ENCODE results near the gene PFDN6.
A peak's percentile ranks its signal among the peaks of the same experiment; 100 is the strongest.
"Not testable (repeated sequence)": the region's sequence is repeated elsewhere in the genome, so short reads cannot be mapped to it uniquely, and the experiment has no call there.

PFDN6 gene
- total RNA-seq = 9.7 to 26.3 reads per million in 2 donors

DNA sequence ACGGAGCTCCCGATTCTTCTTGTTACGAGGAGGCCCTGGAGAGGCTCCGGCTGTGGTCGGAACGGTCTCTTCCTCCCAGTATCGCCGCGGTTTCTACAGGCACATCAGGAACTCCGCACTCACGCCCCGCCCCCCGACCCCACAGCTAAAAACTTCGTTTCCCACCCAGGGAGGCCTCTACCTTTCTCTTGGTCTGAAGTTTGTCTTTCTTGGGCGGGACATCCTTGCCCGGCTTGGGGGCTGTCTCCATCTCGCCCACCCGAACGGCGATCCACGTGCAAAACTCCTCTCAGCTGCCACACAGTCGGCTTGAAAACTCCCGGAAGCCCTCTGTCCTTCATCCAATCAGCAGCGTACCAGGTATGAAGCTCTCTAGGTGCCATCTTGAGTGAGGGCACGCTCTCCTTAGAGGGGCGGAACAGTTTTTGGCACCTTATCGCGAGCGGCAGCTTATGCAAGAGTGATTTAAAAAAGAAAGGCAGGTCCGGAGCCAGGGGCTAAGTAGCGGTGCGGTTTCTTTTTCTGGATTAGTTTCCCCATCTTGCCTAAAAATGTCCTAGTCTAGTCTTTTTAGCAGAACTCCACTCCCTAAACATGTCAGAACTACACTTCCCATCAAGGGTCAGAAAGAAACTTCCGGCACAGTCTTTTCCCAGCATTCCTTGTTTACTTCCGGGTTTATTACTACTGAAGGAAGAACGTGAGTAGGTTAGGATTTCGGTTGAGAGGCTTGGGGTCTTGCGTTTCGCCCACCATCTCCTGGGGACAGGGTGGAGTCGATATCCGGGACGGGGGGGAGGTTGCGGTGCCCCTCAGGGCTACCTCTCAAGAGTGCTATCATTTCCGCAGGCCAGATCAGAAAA is at the start of gene PFDN6, which contains the start of gene WDR46:
Gene PFDN6, plus strand, starts transcription at position 681 of the 863 bp plus-strand sequence. CDS start 256 bp downstream, outside the sequence.
Gene WDR46, minus strand, starts transcription at position 319 of the 863 bp plus-strand sequence. Its CDS starts 69 bp downstream, at position 250.
- peak; percentile 65 for DNase-seq

DNA sequence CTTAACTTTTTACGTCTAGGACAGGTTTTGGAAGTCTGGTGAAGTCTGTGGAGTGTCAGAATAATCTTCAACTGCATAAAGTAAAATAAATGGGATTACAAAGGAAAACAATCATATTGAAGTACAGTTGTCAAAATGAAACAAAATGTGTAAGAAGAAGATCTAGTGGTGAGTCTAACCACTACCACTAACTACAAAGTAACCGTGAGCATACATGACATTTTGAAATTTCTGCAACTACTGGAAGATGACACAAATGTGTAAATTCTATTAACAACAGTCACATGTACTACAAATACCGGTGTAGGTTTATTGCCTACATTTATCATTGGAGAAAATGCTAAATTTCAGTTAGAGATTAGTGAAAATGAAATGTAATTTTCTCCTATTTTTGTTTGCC is 47.4 kb upstream of the PFDN6 start:
- DNase-seq = no peak

DNA sequence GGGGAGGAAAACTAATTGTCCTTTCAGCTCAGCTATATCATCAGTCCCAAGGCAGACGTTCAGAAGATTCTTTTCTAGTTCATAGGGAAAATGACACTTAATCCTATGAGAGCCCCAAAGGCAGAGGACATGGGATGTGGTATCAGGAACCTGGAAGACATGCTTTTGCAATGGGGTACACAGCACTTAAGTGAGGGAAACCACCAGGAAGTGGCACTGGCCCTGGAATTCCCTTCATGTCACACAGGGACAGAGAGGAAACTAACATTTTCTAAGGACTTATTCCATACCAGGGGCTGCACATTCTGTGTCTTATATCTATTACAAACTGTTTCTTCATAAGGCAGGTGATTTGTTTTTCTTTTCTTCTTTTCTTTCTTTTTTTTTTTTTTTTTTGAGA is 45.9 kb upstream of the PFDN6 start:
- DNase-seq = no peak

DNA sequence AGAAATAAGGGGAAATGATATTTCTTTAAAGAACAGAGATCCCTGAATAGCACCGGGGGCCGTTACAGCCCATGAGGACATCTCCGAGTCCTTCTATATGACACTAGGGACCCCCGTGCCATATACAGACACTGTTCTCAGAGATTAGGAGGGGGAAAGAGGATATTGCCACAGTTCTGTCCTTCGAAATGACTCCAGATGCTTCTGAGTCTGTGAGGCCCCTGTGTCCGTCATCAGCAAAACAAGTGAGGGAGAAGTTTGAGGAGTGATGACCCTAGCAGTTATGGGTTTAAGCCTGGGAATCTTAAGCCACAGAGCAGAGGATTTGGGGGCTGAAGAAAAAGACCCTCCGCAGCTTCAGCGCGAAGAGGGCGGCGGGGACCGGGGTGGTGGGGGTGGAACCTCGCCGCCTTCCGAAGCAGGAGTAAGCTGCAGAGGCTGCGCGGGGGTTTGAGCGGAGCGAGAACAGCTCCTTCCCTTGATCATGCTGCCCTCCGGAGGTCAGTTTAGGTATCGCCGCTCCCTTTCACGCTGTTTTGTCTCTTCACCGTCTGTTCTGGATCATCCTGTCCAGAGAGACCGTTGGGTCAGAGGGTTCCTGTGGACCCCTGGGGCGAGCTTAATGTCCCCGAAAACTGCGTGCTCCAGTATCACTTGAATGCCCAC is 41.3 kb upstream of the PFDN6 start:
- peak; percentile 88 for DNase-seq

DNA sequence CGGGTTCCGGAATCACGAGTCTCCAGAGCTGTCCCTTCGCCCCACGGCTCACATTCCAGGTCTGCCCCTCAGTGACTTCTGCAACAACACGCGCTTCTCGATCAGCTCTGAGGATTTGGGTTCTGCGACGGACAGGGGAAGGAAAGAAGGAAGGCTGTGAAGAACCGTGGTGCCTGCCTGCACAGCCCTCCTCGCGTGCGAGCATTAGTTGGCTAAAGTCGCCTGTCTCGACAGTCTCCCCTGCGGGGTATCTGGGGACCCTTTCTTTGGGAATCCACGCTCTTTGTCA is 40.8 kb upstream of the PFDN6 start:
- no peak for DNase-seq

DNA sequence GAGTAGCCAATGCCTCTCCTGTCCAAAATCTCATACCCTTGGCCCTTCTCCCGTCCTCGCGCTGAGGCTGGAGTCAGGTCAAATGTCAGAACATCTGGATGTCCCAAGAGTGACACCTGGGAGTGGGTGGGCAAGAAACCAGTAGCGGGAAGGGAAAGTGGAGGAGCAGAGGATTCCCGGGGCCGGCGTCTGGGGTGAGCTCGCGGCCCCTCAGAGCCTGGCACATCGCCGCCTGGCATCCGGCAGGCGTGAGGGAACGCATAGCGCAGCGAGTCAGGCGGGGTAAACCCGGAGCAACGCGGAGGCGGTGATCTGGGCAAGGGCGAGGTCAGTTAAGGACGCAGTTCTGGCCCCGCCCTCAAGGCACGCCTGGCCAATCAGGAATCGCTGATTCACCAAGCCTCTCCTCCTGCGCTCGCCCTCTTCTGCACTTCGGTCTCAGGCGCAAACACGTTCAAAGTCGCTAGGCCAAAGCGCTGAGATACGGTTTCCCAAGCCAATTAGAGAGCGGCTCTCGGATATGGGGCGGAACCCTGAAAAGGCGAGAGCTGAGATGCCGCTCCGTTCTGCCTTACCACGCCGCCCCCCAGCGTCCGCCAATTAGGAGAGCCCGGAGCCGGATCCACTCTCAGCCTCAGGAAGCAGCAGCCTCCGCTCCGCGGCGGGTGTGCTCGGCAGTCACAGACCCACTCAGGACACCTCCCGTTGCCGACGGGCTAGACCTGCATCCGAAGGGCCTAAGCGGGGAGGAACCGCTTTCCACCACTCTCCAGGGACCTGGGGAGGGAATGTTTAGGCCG is 40.3 kb upstream of the PFDN6 start:
- peak; percentile 87 for DNase-seq

DNA sequence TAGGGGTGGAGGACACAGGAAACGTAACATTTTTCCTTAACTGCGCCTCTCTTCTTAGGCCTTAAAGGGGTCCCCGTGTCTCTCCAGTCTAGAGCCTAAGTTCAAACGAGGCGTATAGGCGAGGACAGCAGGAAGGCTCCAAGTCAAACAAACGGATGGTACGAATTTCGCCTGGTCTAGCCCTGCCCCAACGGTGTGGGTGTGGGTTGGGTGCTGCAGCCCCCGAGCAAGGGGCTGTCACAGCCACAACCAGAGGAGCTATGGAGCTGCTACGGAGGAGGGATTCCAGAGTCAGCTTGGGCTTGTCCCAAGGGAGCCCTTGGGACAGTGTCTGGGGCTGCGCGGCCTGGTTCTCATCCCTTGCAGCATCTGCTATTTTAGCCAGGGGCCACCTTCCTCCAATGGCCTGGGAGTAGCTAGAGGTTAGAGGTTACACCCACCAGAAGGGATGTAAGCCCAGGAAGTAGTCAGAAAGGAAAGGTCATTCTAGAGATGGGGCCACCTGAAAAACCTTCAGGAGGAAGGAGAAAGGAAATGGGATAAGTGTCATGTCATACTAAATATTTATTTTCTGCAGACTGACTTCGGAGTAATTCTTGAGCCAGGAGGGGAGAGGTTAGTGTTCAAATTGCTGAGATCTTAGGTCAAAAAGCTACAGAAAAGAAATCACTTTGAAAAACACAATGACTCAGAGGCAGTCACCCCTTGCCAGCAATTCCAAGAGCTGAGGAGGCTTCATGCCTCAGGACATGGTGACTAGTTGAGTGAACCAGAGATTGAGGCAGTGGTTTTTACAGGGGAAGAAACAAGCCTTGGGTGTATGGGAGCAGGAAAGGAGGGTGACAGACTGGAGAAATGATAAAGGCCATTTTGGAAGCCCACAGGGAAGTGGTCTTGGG is 39.4 kb upstream of the PFDN6 start:
- no peak for DNase-seq

DNA sequence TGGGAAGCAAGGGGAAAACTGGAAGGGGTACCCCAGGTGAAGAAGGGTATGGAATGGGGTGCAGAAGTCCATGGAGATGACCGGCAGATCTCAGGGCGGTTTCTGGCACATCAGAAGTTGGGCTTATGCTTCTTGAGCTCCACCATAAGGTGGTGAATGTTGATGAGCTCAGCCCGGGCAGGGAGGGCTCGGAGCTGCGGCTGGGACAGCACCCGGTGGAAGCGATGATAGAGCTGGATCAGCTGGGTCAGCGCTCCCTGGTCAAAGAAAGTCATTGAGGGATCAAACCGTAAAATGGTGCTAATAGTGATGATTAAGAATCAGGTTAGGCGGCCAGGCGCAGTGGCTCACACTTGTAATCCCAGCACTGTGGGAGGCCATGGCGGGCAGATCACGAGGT is 38.7 kb upstream of the PFDN6 start:
- DNase-seq = no peak

DNA sequence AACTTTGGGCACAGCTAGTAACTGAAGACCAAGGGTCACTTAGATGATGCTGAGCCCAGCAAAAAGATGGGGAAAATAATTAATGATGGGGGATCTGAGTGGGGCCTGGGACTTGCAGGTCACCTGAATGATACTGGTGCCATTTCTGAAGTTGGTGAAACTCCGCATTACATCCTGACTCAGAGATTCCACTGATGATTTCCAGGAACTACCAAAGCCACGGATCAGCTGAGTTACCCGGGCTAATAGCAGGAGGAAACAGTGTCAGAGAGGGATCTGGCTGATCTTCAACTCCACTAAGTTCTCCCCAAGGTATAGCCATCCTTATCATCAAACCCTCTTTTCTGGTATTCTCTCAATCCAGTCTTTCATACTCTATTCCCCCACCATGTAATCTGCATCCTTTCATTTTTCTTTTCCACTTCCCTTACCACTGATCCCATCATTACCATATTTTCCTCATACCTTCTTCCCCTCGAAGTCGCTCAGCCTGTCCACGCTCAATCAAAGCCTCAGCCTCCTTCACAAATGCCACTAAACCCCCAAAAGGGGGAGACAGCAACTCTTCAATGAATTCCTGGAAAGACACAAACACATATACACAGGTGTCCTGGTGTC is 37.9 kb upstream of the PFDN6 start:
- DNase-seq = no peak

DNA sequence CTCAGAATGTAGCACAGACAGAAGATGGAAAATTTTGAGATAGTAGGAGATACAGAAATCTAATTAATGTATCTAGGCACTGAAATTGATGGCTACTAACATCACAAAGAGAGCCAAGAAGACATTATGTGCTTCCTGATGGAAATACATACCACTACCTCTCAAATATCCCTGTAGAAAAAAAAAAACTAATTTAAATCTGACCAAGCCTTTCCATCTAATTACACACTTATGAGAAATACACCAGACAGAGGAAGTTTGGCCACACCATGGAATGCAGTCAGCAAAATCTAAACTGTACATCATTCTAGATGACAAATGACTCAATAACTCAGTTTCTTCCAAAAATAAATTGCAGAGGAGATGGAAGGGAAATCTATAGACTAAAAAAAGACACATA is 36.6 kb upstream of the PFDN6 start:
- no peak for DNase-seq

DNA sequence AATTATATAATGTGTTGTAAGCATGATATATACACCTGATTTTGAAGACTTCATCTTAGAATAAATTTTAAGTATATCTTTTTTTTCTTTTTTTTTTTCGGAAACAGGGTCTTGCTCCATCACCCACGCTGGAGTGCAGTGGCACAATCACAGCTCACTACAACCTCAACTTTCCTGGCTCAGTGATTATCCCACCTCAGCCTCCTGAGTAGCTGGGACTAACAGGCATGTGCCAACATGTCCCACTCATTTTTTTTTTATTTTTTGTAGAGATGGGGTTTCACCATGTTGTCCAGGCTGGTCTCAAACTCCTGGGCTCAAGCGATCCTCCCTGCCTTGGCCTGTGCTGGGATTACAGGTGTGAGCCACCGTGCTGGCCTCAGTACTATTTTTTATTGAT is 34.8 kb upstream of the PFDN6 start:
- DNase-seq = no peak

DNA sequence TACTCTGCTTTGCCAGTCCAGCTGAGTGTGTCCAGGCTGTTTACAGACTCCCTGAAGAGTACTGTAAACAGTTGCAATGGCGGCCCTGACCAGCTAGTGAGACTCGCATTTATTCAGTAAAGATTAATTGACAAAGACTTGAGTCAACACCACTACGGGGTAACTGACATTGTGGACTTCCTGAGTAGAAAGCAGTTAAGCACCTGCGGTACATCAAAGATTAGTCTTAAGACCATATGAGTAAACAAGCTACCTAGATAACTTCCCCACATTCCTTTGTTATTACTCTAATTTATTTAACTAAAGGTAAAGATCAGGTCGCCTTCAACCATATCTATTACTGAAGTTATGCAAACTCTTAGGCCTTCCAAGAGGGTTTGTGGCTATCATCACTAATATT is 30.4 kb upstream of the PFDN6 start:
- no peak for DNase-seq

DNA sequence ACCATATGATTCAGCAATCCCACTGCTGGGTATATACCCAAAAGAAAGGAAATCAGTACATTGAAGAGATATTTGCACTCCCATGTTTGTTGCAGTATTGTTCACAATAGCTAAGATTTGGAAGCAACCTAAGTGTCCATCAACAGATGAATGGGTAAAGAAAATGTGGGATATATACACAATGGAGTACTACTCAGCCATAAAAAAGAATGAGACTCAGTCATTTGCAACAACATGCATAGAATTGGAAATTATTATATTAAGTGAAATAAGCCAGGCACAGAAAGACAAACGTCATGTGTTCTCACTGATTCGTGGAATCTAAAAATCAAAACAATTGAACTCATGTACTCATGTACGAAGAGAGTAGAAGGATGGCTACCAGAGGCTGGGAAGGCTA is 26.9 kb upstream of the PFDN6 start:
- DNase-seq = not testable (repeated sequence)

DNA sequence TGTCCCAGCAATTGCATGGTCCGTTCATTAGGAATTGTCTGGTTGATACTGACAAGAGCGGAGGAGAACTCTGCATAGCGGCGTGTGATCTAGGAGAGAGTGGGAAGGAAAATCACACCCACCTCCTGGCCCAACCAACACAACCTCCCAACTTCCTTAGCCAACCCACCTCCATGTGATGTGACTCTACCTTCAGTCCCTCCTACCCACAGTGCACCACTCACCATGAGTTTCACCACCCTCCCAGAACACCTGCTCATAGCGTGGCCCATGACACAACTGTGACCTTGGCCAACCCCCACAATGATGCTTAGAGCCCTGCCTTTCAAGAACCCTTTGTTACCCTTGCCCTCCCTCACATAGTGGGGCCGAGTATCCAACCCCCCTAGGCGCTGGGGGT is 25.4 kb upstream of the PFDN6 start:
- no peak for DNase-seq

DNA sequence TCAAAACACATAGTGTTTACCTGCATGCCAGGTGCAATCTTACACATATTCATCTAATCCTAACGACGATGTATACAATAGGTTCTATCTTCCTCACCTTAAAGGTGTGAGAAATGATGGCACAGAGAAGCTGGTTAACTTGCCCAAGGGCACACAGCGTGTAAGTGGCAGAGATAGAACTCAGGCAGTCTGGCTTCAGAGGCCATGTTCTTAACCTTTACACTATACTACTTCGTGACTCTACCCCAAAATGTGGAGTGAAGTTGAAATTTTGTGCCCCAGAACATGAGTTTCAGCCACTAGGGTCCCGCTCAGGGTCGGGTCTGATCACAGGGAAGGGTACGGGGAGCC is 18.3 kb upstream of the PFDN6 start:
- no peak for DNase-seq

DNA sequence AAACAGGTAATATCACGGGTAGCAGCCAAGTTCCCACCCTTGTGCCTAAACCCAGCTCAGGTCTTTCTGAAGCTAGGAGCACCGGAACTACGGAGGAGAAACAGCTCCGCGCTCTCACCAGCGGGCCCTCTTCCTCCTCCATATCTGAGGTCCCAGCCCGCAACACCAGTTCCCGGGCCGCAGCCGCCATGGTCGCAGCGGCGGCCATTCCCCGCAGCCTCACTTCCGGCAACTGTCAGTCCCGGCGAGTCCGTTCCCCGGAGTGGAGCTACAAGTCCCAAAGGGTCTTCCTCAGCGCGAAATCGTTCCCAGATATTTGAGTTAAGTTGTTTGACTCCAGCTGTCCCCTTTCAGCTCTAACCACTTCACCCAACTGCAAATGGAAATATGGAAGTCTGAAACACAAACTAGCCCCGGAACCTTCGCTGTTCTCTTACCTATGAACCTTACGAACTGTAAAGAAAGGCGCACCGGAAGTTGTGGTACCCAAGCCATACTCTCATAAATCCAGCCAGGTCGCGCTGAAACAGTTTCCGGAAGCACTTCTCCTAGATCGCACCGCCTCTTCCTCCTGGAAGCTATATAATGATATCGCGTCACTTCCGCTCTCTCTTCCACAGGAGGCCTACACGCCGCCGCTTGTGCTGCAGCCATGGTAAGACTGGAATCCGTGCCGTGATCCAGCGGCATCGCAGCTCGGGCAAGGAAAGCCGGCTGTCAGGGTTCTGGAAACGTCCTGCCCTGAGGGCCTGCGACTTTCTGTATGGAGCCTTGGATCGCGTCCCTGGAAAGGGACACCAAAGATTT is 17.7 kb upstream of the PFDN6 start, which contains the start of the genes RPS18 and VPS52:
Gene RPS18, plus strand, starts transcription at position 608 of the 807 bp plus-strand sequence. Its CDS starts 45 bp downstream, at position 653.
Gene VPS52, minus strand, starts transcription at position 409 of the 807 bp plus-strand sequence. Its CDS starts 201 bp downstream, at position 208.
- peak; percentile 82 for DNase-seq

DNA sequence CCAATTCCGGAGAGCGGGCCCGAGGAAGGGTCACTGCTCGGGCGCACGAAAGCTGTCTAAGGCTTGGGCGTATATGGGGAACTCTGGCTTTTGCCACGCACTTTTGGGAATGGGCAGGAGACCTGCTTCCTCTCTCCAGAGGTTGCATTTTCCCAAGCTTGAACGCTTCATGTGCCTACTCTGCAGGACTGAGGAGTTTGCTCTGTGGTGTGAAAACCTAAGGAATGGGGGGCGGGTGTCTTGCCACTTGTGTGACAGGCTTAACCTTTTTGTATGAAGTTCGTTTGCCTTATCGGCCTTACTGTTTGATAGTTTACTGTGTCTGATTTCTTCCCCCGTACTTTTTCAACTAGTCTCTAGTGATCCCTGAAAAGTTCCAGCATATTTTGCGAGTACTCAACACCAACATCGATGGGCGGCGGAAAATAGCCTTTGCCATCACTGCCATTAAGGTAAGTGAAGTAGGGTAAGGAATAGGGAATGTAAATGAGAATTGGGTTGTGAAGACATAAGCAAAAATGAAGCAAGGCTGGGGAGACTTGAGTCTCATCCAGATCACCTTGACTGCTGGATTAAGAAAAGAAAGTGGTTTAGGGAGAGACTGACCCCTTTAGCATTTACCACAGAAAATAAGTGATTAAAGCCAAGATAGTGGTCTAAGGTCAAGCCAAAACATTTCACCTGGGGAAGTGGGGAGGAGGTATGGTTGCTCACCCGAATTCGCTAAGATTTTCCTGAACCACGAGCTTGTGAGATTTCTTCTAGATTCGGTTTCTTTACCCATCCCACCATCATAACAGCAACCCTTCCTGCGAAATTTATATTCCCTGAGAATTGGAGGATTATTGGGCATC is 16.9 kb upstream of the PFDN6 start:
- DNase-seq = no peak

DNA sequence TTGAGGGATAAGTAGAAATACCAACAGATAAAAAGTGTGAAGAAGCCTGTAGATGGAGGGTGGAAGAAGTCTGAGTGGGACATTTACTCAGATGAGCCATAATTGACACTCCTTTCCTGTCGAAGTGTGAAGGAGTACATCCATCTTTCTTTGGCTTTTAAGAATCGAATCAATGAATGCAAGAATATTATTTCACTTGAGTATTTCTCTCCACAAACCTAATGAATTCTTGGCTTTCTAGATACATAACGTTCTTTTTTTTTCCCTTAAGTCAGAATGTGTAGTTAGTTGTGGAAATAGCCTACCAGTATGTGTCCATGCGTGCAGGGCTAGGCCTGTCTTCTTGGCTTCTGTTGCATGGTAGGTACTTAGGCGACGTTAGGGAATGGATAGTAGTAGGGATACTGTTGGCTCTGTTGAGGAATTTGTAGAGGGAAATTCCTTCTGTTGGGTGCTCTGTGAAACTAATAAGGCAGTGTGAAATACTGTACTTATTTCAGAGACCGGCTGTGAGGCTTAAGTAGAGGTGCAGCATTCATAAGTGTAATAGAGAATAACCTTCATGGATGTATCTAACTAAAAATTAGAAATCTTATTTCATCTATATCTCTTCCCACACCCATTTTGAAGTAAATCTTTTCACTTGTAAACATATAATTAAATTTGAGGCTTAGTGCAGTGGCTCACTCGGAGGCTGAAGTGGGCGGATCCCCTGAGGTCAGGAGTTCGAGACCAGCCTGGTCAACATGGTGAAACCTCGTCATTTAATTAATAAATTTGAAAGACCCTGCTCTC is 16.1 kb upstream of the PFDN6 start:
- no peak for DNase-seq

Measured in T-helper 9 cell (primary cell).